ENCODE results near the gene NINJ1. TPM values are rescaled to one million over a fixed set of nuclear protein-coding genes. Genes with fewer than 3 reads are reported as not detected.

Gene NINJ1
- total RNA-seq, 1 experiment from 2014 or later = 26.7 TPM

GRCh38 chr9:93126151-93126781, 7.8 kb downstream of the NINJ1 start:
- Histone ChIP-seq H3K4me1 (ENCODE audit: control insufficient read depth, insufficient read depth, low read length) (no peaks in the 10 kb centered on the region; the same call in 1 of the 2 replicates), H3K9me3 (ENCODE audit: control insufficient read depth, insufficient read depth, low read depth, low read length) (no peaks in the 10 kb centered on the region), H3K27ac (ENCODE audit: low read length) (no peak overlapping the region), H3K4me3 (ENCODE audit: low read depth in 2 of 2, low read length in 2 of 2) (no peak overlapping the region), H3K36me3 (ENCODE audit: control insufficient read depth, insufficient read depth, low read length) (no peaks in the 10 kb centered on the region), H3K27me3 (ENCODE audit: control insufficient read depth, insufficient read depth, low read length) (no peaks in the 10 kb centered on the region)
- ChIA-PET CTCF (no interaction called here), POLR2A (no interaction called here)
- no peak for ATAC-seq
- no TSS peak for BruUV-seq (replicated peaks)
- in situ Hi-C loops (cut with HindIII; ENCODE audit: low pct_unique_long_range_greater_than_20kb, low sequenced_read_pairs) = no loop called here
- no peak for TF ChIP-seq REST (IDR thresholded peaks at IDR 0.05; ENCODE audit: insufficient read depth in 1 of 2, low read depth in 2 of 2, low read length in 1 of 2)
- TF ChIP-seq SIN3A (IDR thresholded peaks at IDR 0.05; ENCODE audit: borderline replicate concordance, insufficient read depth, low read depth, low read length) = no peak
- no peak for TF ChIP-seq POLR2AphosphoS5 (IDR thresholded peaks at IDR 0.05; ENCODE audit: low read depth, low read length)
- TF ChIP-seq TCF7L2 (IDR thresholded peaks at IDR 0.05; ENCODE audit: low read depth, low read length) = no peak
- TF ChIP-seq CTCF (IDR thresholded peaks at IDR 0.05) = no peak
- intact Hi-C loops (cut with micrococcal nuclease; ENCODE audit: unreplicated experiment) = no loop called here
- DNase-seq (ENCODE audit: low read depth, low spot score) = no peak

DNA sequence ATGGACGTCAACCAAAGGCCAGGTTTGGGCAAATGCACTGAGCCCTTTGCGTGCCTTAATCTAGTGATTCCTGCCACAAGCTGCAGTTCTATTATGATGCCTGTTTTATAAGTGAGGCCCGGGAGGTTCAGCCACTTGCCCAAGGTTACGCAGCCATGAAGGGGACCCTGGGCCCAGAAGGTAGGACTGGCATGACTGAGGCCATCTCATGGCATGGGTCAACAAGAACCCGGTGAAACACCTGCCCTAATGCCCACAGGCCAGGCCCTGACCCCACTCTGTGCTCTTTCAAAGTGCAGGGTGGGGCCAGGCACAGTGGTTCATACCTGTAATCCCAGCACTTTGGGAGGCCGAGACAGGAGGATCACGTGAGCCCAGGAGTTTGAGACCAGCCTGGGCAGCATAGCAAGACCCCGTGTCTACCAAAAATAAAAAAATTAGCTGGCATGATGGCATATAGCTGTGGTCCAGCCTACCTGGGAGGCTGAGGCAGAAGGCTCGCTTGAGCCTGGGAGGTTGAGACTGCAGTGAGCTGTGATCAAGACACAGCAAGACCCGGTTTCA, 8.6 kb downstream of the NINJ1 start:
- DNase-seq (ENCODE audit: low read depth, low spot score) = no peak
- TF ChIP-seq CTCF (IDR thresholded peaks at IDR 0.05) = no peak
- TF ChIP-seq TCF7L2 (IDR thresholded peaks at IDR 0.05; ENCODE audit: low read depth, low read length) = no peak
- TF ChIP-seq REST (IDR thresholded peaks at IDR 0.05; ENCODE audit: insufficient read depth in 1 of 2, low read depth in 2 of 2, low read length in 1 of 2) = no peak
- no peak for TF ChIP-seq POLR2AphosphoS5 (IDR thresholded peaks at IDR 0.05; ENCODE audit: low read depth, low read length)
- TF ChIP-seq SIN3A (IDR thresholded peaks at IDR 0.05; ENCODE audit: borderline replicate concordance, insufficient read depth, low read depth, low read length) = no peak
- Histone ChIP-seq H3K9me3 (ENCODE audit: control insufficient read depth, insufficient read depth, low read depth, low read length) (no peaks in the 10 kb centered on the region), H3K4me1 (ENCODE audit: control insufficient read depth, insufficient read depth, low read length) (no peaks in the 10 kb centered on the region), H3K4me3 (ENCODE audit: low read depth in 2 of 2, low read length in 2 of 2) (no peak overlapping the region), H3K36me3 (ENCODE audit: control insufficient read depth, insufficient read depth, low read length) (no peaks in the 10 kb centered on the region), H3K27me3 (ENCODE audit: control insufficient read depth, insufficient read depth, low read length) (no peaks in the 10 kb centered on the region), H3K27ac (ENCODE audit: low read length) (no peak overlapping the region)
- in situ Hi-C loops (cut with HindIII; ENCODE audit: low pct_unique_long_range_greater_than_20kb, low sequenced_read_pairs) (no loop called here), intact Hi-C loops (cut with micrococcal nuclease; ENCODE audit: unreplicated experiment) (no loop called here)
- CTCF ChIA-PET = no interaction called here
- ATAC-seq = no peak
- no TSS peak for BruUV-seq (replicated peaks)
- POLR2A ChIA-PET = no interaction called here
